SK-N-SH (cell line): ENCODE measurements around the gene MSL3B.

ENCODE experiments used
- CTCF ChIA-PET: fragments of 300-600, 350-600 bp; formaldehyde crosslinking; extraction: SDS; loops from one replicate; lab custom pipeline; 2021; lab: Yijun Ruan, JAX
- POLR2A ChIA-PET: fragments of 350-600 bp; sonication (Branson Sonifier 250); formaldehyde crosslinking; extraction: SDS; loops from one replicate; lab custom pipeline; 2020; ENCODE audit warnings: antibody characterized with exemption, inconsistent platforms; lab: Yijun Ruan, JAX
- DNase-seq: peaks from one replicate; pipeline ENCODE4 v3.0.0; 2012
- H2AFZ ChIP-seq: fragments of 200-600 bp; sonication (generic); 2 replicates; pipeline ENCODE4 v1.8.1; 2016; ENCODE audit warnings: antibody characterized with exemption, mild to moderate bottlenecking, low read depth
- H3F3A ChIP-seq: fragments of 200-600 bp; sonication (generic); replicated peaks from 2 replicates; pipeline ENCODE3; 2016; ENCODE audit warnings: antibody characterized with exemption, mild to moderate bottlenecking; ENCODE audit not compliant: insufficient read depth
- H3K27ac ChIP-seq, 2 experiments: fragments of 200-500 bp in 1 of 2; fragments of 200-600 bp in 1 of 2; sonication (Bioruptor generic) in 1 of 2; sonication (generic), shearing (Covaris generic) in 1 of 2; 2 replicates each; pipeline versions ENCODE4 v1.5.1 to v1.6.1; 2014 to 2016; ENCODE audit warnings: low read depth in 2 of 2, inconsistent platforms in 1 of 2, low read length in 1 of 2, mild to moderate bottlenecking in 1 of 2, mixed read lengths in 1 of 2
- H3K27me3 ChIP-seq: fragments of 200-600 bp; sonication (generic), shearing (Covaris generic); 2 replicates; pipeline ENCODE4 v1.6.1; 2016; ENCODE audit warnings: mixed run types; ENCODE audit not compliant: insufficient read depth
- H3K36me3 ChIP-seq, 2 experiments: fragments of 200-500 bp in 1 of 2; fragments of 200-600 bp in 1 of 2; sonication (Bioruptor generic) in 1 of 2; sonication (generic) in 1 of 2; replicated peaks in 1 of 2; 2 replicates each; pipeline versions ENCODE3 to v1.5.1; 2014 to 2016; ENCODE audit warnings: low read length in 1 of 2, mild to moderate bottlenecking in 1 of 2; ENCODE audit not compliant: insufficient read depth in 2 of 2, control insufficient read depth in 1 of 2
- H3K4me1 ChIP-seq, 2 experiments: fragments of 200-500 bp in 1 of 2; fragments of 200-600 bp in 1 of 2; sonication (Bioruptor generic) in 1 of 2; sonication (generic), shearing (Covaris generic) in 1 of 2; 2 replicates each; pipeline versions ENCODE4 v1.5.1 to v1.6.1; 2014 to 2016; ENCODE audit warnings: low read depth in 1 of 2, low read length in 1 of 2, mixed run types in 1 of 2; ENCODE audit not compliant: insufficient read depth in 2 of 2, control insufficient read depth in 1 of 2
- H3K4me2 ChIP-seq: fragments of 200-600 bp; sonication (generic), shearing (Covaris generic); 2 replicates; pipeline ENCODE4 v1.6.1; 2017; ENCODE audit warnings: mixed run types
- H3K4me3 ChIP-seq, 2 experiments: fragments of 200-500 bp in 1 of 2; fragments of 200-600 bp in 1 of 2; sonication (Bioruptor generic) in 1 of 2; sonication (generic), shearing (Covaris generic) in 1 of 2; 2 replicates each; pipeline versions ENCODE4 v1.5.1 to v1.8.1; 2014 to 2016; ENCODE audit warnings: low read depth in 2 of 2, inconsistent platforms in 1 of 2, low read length in 1 of 2, mild to moderate bottlenecking in 1 of 2, mixed read lengths in 1 of 2, moderate library complexity in 1 of 2
- H3K79me2 ChIP-seq: fragments of 200-600 bp; sonication (generic); 2 replicates; pipeline ENCODE4 v1.8.1; 2017; ENCODE audit warnings: mild to moderate bottlenecking; ENCODE audit not compliant: insufficient read depth
- H3K9ac ChIP-seq: fragments of 200-600 bp; sonication (generic); 2 replicates; pipeline ENCODE4 v1.6.1; 2017; ENCODE audit warnings: mixed run types
- H3K9me2 ChIP-seq: fragments of 200-600 bp; sonication (generic); 2 replicates; pipeline ENCODE4 v1.6.1; 2017; ENCODE audit warnings: mixed run types
- H3K9me3 ChIP-seq: fragments of 200-600 bp; sonication (generic); 2 replicates; pipeline ENCODE4 v1.6.1; 2017; ENCODE audit warnings: mixed run types, mild to moderate bottlenecking, moderate library complexity
- H4K20me1 ChIP-seq: fragments of 200-600 bp; sonication (generic); 2 replicates; pipeline ENCODE4 v1.6.1; 2017; ENCODE audit warnings: mild to moderate bottlenecking, mixed run types; ENCODE audit not compliant: insufficient read depth
- CHD2 ChIP-seq: fragments of 150-350 bp; IDR thresholded peaks from 2 replicates; pipeline ENCODE4 v1.6.1; 2018; ENCODE audit warnings: low read length; ENCODE audit not compliant: partially characterized antibody
- EP300 ChIP-seq, 2 experiments: IDR thresholded peaks; 2 replicates each; pipeline versions ENCODE4 v1.4.0 to v1.6.1; 2012; ENCODE audit warnings: borderline replicate concordance in 1 of 2, low read depth in 1 of 2, low read length in 1 of 2
- FOXJ3 ChIP-seq: sonication (generic); formaldehyde crosslinking; IDR thresholded peaks from 2 replicates; pipeline ENCODE4 v1.5.1; 2020; ENCODE audit warnings: mild to moderate bottlenecking, missing genetic modification reagents
- GABPA ChIP-seq: IDR thresholded peaks from 2 replicates; pipeline ENCODE4 v1.4.0; 2012; ENCODE audit warnings: low read depth, mild to moderate bottlenecking
- GATA2 ChIP-seq: sonication (generic); formaldehyde crosslinking; IDR thresholded peaks from 2 replicates; pipeline ENCODE4 v1.5.0; 2020; ENCODE audit warnings: mild to moderate bottlenecking, missing genetic modification reagents
- MEF2A ChIP-seq: IDR thresholded peaks from 2 replicates; pipeline ENCODE4 v1.4.0; 2012; ENCODE audit warnings: low read depth, borderline replicate concordance
- RAD21 ChIP-seq: IDR thresholded peaks from 2 replicates; pipeline ENCODE4 v1.6.1; 2012; ENCODE audit warnings: mild to moderate bottlenecking, low read length
- RFX5 ChIP-seq: IDR thresholded peaks from 2 replicates; pipeline ENCODE4 v1.6.1; 2012; ENCODE audit warnings: mild to moderate bottlenecking, improper control_type of control experiment, low read length
- TCF12 ChIP-seq: IDR thresholded peaks from 2 replicates; pipeline ENCODE4 v1.4.0; 2012
- WGBS: methylation state at CpG from one replicate; pipeline ENCODE4 v1.1.6; 2017; ENCODE audit warnings: low lambda C conversion rate; 5-methylcytosine and 5-hydroxymethylcytosine counted together
- TF ChIP-seq, protein P1 (sequence below): fragments of 200-600 bp; sonication (generic); IDR thresholded peaks from 2 replicates; pipeline ENCODE4 v1.6.1; 2017; ENCODE audit warnings: antibody characterized with exemption, mild to moderate bottlenecking, moderate library complexity
- TF ChIP-seq, protein P2 (sequence below): IDR thresholded peaks from 2 replicates; pipeline ENCODE4 v1.6.1; 2012; ENCODE audit warnings: mild to moderate bottlenecking, low read depth, low read length, moderate library complexity

Gene MSL3B

DNA sequence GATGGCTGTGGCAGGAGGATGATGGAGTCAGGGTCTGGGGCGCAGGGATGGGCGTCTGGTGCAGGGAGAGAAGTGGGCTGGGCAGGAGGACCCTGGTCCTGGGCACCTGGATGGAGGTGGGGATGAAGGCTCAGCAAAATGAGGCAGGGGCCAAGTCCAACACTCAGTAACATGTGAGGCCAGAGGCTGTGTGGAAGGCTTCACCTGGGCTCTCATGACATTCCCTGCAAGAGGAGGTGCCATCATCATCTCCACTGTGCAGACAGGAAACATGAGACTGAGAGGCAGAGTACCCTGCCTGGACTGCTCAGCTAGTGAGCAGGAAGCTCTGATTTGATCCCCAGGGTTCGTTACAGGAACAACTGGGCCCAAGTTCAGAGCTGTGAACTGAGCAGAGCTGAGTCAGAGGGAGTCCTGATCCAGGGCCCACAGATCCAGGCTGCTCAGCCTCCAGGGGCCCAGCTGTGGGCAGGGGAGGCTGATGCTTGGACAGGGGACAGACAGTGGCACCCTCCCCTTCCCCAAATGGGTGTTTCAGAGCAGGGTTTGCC is 50.8 kb downstream of the MSL3B start (continued):
- TF ChIP-seq, protein P1, sequence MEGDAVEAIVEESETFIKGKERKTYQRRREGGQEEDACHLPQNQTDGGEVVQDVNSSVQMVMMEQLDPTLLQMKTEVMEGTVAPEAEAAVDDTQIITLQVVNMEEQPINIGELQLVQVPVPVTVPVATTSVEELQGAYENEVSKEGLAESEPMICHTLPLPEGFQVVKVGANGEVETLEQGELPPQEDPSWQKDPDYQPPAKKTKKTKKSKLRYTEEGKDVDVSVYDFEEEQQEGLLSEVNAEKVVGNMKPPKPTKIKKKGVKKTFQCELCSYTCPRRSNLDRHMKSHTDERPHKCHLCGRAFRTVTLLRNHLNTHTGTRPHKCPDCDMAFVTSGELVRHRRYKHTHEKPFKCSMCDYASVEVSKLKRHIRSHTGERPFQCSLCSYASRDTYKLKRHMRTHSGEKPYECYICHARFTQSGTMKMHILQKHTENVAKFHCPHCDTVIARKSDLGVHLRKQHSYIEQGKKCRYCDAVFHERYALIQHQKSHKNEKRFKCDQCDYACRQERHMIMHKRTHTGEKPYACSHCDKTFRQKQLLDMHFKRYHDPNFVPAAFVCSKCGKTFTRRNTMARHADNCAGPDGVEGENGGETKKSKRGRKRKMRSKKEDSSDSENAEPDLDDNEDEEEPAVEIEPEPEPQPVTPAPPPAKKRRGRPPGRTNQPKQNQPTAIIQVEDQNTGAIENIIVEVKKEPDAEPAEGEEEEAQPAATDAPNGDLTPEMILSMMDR: no peak
- no peak for TF ChIP-seq GATA2 (CRISPR knock-in tag)
- no peak for TF ChIP-seq RFX5
- TF ChIP-seq, all 33 proteins: peak for 0

DNA sequence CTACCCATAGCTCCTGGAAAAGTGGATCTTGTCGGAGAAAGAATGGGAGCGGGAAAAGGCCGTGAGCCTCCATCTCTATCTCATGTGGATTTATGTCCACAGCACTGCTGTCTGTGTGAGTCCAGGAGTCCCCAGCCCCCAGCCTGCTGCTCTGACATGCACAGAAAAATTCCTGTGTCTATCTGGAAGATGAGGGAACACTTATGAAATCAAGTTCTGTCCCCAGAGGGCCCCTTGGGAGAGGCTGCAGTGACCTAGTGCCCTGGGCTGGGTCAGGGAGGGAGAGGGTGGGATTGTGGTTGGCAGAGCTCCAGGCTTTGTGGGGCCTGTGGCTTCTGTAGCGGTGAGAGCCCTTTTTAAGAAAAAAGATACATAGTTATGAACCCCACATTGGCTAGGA is 51.4 kb downstream of the MSL3B start:
- no peaks in the 10 kb centered on the region for H3K79me2 ChIP-seq
- H4K20me1 ChIP-seq: no peaks in the 10 kb centered on the region
- peak overlapping the region in 1 of 2 experiments; percentile 36; a peak in 1 of 4 replicates for H3K27ac ChIP-seq
- H3K9me3 ChIP-seq: no peaks in the 10 kb centered on the region
- no peak overlapping the region for H3K4me3 ChIP-seq
- H3K9me2 ChIP-seq: no peaks in the 10 kb centered on the region
- H2AFZ ChIP-seq: no peak overlapping the region
- no peak overlapping the region for H3K4me2 ChIP-seq
- DNase-seq: peak; percentile 49
- no peak for TF ChIP-seq MEF2A
- no peak for TF ChIP-seq CHD2
- TF ChIP-seq, protein P2, sequence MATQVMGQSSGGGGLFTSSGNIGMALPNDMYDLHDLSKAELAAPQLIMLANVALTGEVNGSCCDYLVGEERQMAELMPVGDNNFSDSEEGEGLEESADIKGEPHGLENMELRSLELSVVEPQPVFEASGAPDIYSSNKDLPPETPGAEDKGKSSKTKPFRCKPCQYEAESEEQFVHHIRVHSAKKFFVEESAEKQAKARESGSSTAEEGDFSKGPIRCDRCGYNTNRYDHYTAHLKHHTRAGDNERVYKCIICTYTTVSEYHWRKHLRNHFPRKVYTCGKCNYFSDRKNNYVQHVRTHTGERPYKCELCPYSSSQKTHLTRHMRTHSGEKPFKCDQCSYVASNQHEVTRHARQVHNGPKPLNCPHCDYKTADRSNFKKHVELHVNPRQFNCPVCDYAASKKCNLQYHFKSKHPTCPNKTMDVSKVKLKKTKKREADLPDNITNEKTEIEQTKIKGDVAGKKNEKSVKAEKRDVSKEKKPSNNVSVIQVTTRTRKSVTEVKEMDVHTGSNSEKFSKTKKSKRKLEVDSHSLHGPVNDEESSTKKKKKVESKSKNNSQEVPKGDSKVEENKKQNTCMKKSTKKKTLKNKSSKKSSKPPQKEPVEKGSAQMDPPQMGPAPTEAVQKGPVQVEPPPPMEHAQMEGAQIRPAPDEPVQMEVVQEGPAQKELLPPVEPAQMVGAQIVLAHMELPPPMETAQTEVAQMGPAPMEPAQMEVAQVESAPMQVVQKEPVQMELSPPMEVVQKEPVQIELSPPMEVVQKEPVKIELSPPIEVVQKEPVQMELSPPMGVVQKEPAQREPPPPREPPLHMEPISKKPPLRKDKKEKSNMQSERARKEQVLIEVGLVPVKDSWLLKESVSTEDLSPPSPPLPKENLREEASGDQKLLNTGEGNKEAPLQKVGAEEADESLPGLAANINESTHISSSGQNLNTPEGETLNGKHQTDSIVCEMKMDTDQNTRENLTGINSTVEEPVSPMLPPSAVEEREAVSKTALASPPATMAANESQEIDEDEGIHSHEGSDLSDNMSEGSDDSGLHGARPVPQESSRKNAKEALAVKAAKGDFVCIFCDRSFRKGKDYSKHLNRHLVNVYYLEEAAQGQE: no peak
- no peak for TF ChIP-seq RAD21
- TF ChIP-seq FOXJ3 (CRISPR knock-in tag): no peak
- ChIA-PET POLR2A (no interaction called here), CTCF (no interaction called here)
- H3F3A ChIP-seq: no peaks in the 10 kb centered on the region
- 88% methylated on average over 4 of the region's 4 CpGs for WGBS
- peaks cover 0 to 3% of the 10 kb centered on the region in 2 experiments; a peak in 1 of 4 replicates for H3K4me1 ChIP-seq
- H3K27me3 ChIP-seq: no peaks in the 10 kb centered on the region
- H3K9ac ChIP-seq: no peak overlapping the region
- no peaks in the 10 kb centered on the region for H3K36me3 ChIP-seq

DNA sequence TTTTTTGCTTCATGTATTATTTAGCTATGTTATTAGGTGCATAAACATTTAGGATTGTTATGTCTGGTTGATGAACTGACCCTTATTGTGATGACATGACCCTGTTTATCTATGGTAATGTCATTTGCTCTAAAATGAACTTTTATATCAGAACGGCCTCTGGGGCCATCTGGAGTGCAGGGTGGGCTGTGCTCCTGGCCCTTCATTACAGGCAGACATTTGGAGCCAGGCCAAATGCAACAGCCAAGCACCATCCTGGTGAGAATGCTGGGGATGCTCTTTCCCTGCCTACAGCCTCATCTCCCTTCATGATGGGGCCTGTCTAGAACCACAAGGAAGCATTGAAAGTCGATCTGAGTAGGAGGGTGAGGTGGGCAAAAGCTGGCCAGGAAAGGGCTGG is 51.9 kb downstream of the MSL3B start:
- DNase-seq: peak; percentile 85
- TF ChIP-seq FOXJ3 (CRISPR knock-in tag) (peak; percentile 47; the same call in 1 of the 2 replicates), GATA2 (CRISPR knock-in tag) (0 out of 2 replicates have a peak, but pooled peaks have one; percentile 12), TCF12 (peak; percentile 8; the same call in 1 of the 2 replicates), GABPA (no peak), EP300 (IDR thresholded peaks at IDR 0.05; ENCODE audit: borderline replicate concordance in 1 of 2, low read depth in 1 of 2, low read length in 1 of 2) (peak in 1 of 2 experiments; percentile 45; a peak in 1 of 4 replicates)
- H2AFZ ChIP-seq: no peak overlapping the region
- no peaks in the 10 kb centered on the region for H3K27me3 ChIP-seq
- H3K4me2 ChIP-seq: no peak overlapping the region
- POLR2A ChIA-PET: no interaction called here
- no peaks in the 10 kb centered on the region for H3K9me2 ChIP-seq
- no peaks in the 10 kb centered on the region for H3F3A ChIP-seq
- no peaks in the 10 kb centered on the region for H3K9me3 ChIP-seq
- no peaks in the 10 kb centered on the region for H3K79me2 ChIP-seq
- WGBS: 7% methylated on average over 2 of the region's 2 CpGs
- no peaks in the 10 kb centered on the region for H4K20me1 ChIP-seq
- no peak overlapping the region for H3K9ac ChIP-seq
- peaks cover 0 to 3% of the 10 kb centered on the region in 2 experiments; a peak in 1 of 4 replicates for H3K4me1 ChIP-seq
- H3K36me3 ChIP-seq: no peaks in the 10 kb centered on the region
- CTCF ChIA-PET: no interaction called here
- H3K27ac ChIP-seq: peak overlapping the region in 1 of 2 experiments; percentile 36; a peak in 1 of 4 replicates
- H3K4me3 ChIP-seq: no peak overlapping the region
